Kidney epithelial cell (primary cell): Measurements from ENCODE around the gene NPLOC4. TPM values are rescaled to one million over a fixed set of nuclear protein-coding genes. Genes with fewer than 3 reads are reported as not detected.

Experiments
- DNase-seq: peaks from one replicate; pipeline ENCODE4 v3.0.0-alpha.2; 2010; ENCODE audit warnings: low read depth
- H3K27me3 ChIP-seq: 2 replicates; pipeline ENCODE4 v1.6.0; 2011; ENCODE audit warnings: low read length; ENCODE audit not compliant: control insufficient read depth, insufficient read depth
- H3K36me3 ChIP-seq: 2 replicates; pipeline ENCODE4 v1.5.1; 2011; ENCODE audit warnings: low read length; ENCODE audit not compliant: control insufficient read depth, insufficient read depth
- H3K4me3 ChIP-seq: 2 replicates; pipeline ENCODE4 v1.5.1; 2011; ENCODE audit warnings: low read depth, mild to moderate bottlenecking, control low read depth, low read length
- total RNA-seq: library from RNA; depleted of rRNA; stranded (reverse); fragments of >200 nt; gene quantifications from 2 replicates; pipeline ENCODE4 v1.2.3, GENCODE V29; 2015
- TF ChIP-seq, protein P1 (sequence below): IDR thresholded peaks from 2 replicates; pipeline ENCODE4 v1.5.1; 2011; ENCODE audit warnings: mild to moderate bottlenecking, moderate library complexity, low read length, control low read depth, inconsistent platforms; ENCODE audit not compliant: insufficient read depth, poor library complexity, severe bottlenecking

NPLOC4 gene
- 61.4 and 73.3 TPM in 2 replicates for total RNA-seq

DNA sequence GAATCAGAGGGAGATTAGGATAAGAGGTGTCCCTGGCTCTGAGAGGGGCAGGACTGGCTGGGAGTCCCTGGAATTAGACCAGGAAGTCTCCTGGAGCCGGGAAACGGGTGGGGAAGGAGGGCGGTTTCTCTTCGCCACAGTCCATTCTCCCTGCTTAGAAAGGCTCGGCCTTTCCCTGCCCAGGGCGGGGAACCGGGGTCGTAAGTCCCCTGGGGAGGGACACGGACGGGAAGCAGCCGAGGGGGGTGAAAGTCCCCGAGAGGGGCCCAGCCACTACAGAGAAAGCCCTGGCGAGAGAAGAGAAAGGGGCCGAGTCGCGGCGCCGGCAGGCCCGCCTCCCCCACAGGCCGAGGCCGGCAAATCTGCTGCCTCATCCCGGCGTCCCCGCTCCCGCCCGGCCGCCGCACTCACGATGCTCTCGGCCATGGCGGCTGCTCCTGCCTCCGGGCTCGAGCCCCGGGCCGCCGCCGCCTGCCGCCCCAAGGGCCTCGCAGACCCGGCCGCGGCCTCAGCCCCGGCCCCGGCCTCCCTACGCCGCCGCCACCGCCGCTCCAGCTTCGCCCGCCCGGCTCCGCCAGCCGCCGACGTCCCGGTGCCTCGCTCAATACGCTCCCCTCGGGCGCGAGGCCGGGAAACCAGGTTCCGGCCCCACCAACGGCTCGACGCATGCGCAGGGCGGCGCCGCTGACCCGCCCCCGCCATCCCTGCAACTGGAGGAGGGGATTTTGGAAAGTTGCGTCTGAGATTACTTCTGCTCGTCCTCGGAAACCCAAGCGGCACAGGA, at the start of gene NPLOC4, which contains the start of gene TSPAN10:
Gene NPLOC4, minus strand, starts transcription at position 608 of the 784 bp plus-strand sequence. Its CDS starts 182 bp downstream, at position 426.
Gene TSPAN10, plus strand, starts transcription at position 692 of the 784 bp plus-strand sequence. CDS start 5,217 bp downstream, outside the sequence.
- DNase-seq: peak; percentile 18
- H3K36me3 ChIP-seq: no peaks in the 10 kb centered on the region
- H3K27me3 ChIP-seq: no peaks in the 10 kb centered on the region
- H3K4me3 ChIP-seq: peak within 1 kb of the TSS; percentile 93
- TF ChIP-seq, protein P1, sequence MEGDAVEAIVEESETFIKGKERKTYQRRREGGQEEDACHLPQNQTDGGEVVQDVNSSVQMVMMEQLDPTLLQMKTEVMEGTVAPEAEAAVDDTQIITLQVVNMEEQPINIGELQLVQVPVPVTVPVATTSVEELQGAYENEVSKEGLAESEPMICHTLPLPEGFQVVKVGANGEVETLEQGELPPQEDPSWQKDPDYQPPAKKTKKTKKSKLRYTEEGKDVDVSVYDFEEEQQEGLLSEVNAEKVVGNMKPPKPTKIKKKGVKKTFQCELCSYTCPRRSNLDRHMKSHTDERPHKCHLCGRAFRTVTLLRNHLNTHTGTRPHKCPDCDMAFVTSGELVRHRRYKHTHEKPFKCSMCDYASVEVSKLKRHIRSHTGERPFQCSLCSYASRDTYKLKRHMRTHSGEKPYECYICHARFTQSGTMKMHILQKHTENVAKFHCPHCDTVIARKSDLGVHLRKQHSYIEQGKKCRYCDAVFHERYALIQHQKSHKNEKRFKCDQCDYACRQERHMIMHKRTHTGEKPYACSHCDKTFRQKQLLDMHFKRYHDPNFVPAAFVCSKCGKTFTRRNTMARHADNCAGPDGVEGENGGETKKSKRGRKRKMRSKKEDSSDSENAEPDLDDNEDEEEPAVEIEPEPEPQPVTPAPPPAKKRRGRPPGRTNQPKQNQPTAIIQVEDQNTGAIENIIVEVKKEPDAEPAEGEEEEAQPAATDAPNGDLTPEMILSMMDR: no peak

DNA sequence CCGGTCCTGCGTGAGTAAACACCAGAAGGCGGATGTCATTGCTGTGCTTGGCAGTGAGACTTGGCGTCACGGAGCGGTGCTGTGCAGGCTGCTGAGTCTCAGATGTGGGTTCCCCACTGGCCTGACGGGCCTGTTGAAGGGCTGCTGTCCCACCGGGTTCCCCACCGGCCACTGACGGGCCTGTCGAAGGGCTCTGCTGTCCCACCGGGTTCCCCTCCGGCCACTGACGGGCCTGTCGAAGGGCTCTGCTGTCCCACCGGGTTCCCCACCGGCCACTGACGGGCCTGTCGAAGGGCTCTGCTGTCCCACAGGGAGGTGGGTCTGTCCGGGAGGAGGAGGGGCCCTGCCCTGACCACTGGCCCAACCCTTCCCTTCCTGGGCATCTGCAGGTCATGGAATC, 49.7 kb upstream of the NPLOC4 start:
- Histone ChIP-seq H3K27me3 (no peaks in the 10 kb centered on the region), H3K4me3 (no peak overlapping the region), H3K36me3 (peaks cover 4% of the 10 kb centered on the region)
- TF ChIP-seq, protein P1: no peak
- DNase-seq: no peak

DNA sequence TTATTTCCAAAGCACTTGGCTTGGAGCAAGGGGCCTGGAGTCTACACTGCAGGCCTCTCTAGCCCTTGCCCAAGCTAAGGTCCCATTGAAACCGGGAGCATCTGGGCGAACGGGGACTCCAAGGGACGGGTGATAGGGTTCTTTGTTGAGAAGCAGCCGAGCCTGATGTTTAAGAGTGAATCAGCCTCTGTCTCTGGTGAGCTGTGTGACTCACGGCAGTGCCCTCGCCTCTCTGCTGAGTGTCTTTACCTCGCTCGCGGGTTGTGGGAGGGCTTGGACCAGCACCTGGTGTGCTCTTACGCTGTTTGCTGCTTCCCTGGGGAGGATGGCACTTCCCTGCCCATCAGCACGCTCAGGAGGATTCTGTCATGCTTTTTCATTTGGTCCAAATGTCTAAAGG, 48.2 kb upstream of the NPLOC4 start:
- Histone ChIP-seq H3K4me3 (peak overlapping the region; percentile 96), H3K36me3 (peaks cover 2% of the 10 kb centered on the region), H3K27me3 (no peaks in the 10 kb centered on the region)
- peak; percentile 70 for DNase-seq
- TF ChIP-seq, protein P1: no peak

DNA sequence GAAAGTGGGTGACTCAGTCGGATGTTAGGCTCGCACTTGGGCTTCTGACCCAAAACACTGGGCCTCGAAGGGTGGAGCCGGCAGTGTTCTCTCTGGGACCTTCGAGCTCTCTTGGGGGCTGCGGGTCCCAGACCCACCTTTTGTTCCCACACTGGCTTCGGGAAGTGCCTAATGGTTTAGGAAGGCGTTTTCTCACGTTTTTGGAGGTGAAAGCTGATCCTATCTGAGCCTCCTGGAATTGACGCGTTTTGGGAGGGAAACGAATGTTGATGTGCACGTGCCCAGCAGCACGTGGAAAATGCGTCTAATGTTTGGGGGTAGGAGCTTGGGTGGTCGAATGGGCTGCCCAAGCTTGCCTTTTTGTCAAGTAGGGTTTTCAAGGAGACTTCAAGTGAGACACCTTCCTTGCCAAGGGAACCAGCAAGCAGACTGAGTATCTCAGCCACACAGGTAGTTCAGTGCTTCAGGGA, 47.6 kb upstream of the NPLOC4 start:
- H3K27me3 ChIP-seq: no peaks in the 10 kb centered on the region
- TF ChIP-seq, protein P1: no peak
- peaks cover 2% of the 10 kb centered on the region for H3K36me3 ChIP-seq
- peak overlapping the region; percentile 96 for H3K4me3 ChIP-seq
- DNase-seq: peak; percentile 44

DNA sequence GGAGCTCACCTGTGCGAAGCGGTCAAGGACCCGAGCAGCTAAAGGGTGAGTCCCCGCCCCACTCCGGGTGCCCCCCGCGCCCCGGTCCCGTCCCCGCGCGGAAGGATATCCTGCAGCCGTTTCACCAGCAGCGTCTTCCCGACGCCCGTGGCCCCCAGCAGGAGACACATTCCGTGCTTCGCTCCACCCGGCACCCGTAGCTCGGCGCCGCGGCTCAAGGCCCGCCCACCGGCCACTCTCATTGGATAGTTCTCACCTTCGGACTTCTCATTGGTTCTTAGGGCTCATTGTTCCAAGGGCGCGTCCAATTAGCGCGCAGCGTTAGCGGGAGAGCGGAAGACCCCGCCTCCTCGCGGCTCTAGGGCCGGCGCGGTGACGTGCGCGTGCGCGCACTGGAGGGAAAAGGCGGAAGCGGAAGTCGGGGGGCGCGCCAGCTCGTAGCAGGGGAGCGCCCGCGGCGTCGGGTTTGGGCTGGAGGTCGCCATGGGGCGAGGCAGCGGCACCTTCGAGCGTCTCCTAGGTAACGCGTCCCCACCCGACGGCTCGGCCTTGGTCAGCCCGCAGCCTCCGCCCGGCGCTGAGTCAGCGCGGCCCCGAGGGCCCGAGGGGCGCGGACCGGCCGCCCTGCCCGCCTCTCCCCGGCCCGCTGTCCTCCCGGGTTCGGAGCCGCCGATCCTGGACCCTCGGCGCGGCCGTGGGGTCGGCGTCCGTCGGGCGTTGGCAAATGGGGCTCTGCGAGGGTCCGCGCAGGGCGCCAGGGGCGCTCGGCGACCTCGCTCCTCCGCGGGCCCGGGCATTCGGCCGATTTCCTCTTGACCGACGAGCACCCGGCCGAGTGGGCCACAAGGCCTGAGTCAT, 46.9 kb upstream of the NPLOC4 start, which contains the start of the genes ARL16 and HGS:
Gene ARL16, minus strand, starts transcription at position 214 of the 858 bp plus-strand sequence. Its CDS starts 44 bp downstream, at position 170.
Gene HGS, plus strand, starts transcription at position 428 of the 858 bp plus-strand sequence. Its CDS starts 56 bp downstream, at position 484.
- DNase-seq: peak; percentile 90
- H3K4me3 ChIP-seq: peak within 1 kb of the TSS; percentile 96
- H3K36me3 ChIP-seq: peaks cover 2% of the 10 kb centered on the region
- no peaks in the 10 kb centered on the region for H3K27me3 ChIP-seq
- TF ChIP-seq, protein P1: no peak
